H9 (cell line): Measurements from ENCODE around the gene TMEM254. TPM values are rescaled to one million over a fixed set of nuclear protein-coding genes. Genes with fewer than 3 reads are reported as not detected.
"Not testable (repeated sequence)": the region's sequence is repeated elsewhere in the genome, so short reads cannot be mapped to it uniquely, and the experiment has no call there.

Experiments used
- DNase-seq: peaks from one replicate; pipeline ENCODE4 v3.0.0-alpha.2; 2017
- H2AFZ ChIP-seq: one replicate; pipeline ENCODE4 v1.6.1; 2013; ENCODE audit warnings: mild to moderate bottlenecking, low read length, control low read depth, moderate library complexity
- H2AK5ac ChIP-seq: 2 replicates; pipeline ENCODE4 v1.6.1; 2013; ENCODE audit warnings: low read length, control low read depth, mixed read lengths; ENCODE audit not compliant: insufficient read length
- H2BK120ac ChIP-seq: one replicate; pipeline ENCODE4 v1.6.1; 2013; ENCODE audit warnings: low read depth, mild to moderate bottlenecking, low read length, control low read depth, inconsistent platforms; ENCODE audit not compliant: poor library complexity, severe bottlenecking
- H2BK12ac ChIP-seq: 2 replicates; pipeline ENCODE4 v1.6.1; 2013; ENCODE audit warnings: low read length, control low read depth, mixed read lengths, low read depth; ENCODE audit not compliant: insufficient read length
- H2BK15ac ChIP-seq: 2 replicates; pipeline ENCODE4 v1.6.1; 2013; ENCODE audit warnings: low read depth, low read length, control low read depth
- H2BK20ac ChIP-seq: one replicate; pipeline ENCODE4 v1.6.1; 2013; ENCODE audit warnings: low read depth, mild to moderate bottlenecking, low read length, control low read depth, inconsistent platforms; ENCODE audit not compliant: poor library complexity, severe bottlenecking
- H2BK5ac ChIP-seq: 2 replicates; pipeline ENCODE4 v1.6.1; 2013; ENCODE audit warnings: low read length, control low read depth, mixed read lengths; ENCODE audit not compliant: insufficient read length
- H3K14ac ChIP-seq: 2 replicates; pipeline ENCODE4 v1.6.1; 2013; ENCODE audit warnings: low read length, control low read depth; ENCODE audit not compliant: insufficient read depth
- H3K18ac ChIP-seq: 2 replicates; pipeline ENCODE4 v1.6.1; 2013; ENCODE audit warnings: low read depth, mild to moderate bottlenecking, mixed read lengths, low read length, control low read depth; ENCODE audit not compliant: insufficient read length
- H3K23ac ChIP-seq: 2 replicates; pipeline ENCODE4 v1.6.1; 2013; ENCODE audit warnings: low read length, control low read depth, mixed read lengths, low read depth; ENCODE audit not compliant: insufficient read length
- H3K23me2 ChIP-seq: 2 replicates; pipeline ENCODE4 v1.6.1; 2013; ENCODE audit warnings: low read depth, mild to moderate bottlenecking, mixed read lengths, low read length, control low read depth; ENCODE audit not compliant: insufficient read length, poor library complexity, severe bottlenecking
- H3K27ac ChIP-seq: 2 replicates; pipeline ENCODE4 v1.5.1; 2013; ENCODE audit warnings: low read length, control low read depth, mixed read lengths, low read depth; ENCODE audit not compliant: insufficient read length
- H3K27me3 ChIP-seq: 2 replicates; pipeline ENCODE4 v1.6.1; 2013; ENCODE audit warnings: low read length, control low read depth, inconsistent platforms; ENCODE audit not compliant: insufficient read depth
- H3K4ac ChIP-seq: 2 replicates; pipeline ENCODE4 v1.6.1; 2013; ENCODE audit warnings: low read depth, mild to moderate bottlenecking, control low read depth, inconsistent platforms, low read length, moderate library complexity
- H3K4me1 ChIP-seq: 2 replicates; pipeline ENCODE4 v1.6.1; 2013; ENCODE audit warnings: low read length, control low read depth, inconsistent platforms; ENCODE audit not compliant: insufficient read depth
- H3K4me2 ChIP-seq: 2 replicates; pipeline ENCODE4 v1.6.1; 2013; ENCODE audit warnings: low read length, control low read depth, mixed read lengths; ENCODE audit not compliant: insufficient read length, insufficient read depth
- H3K56ac ChIP-seq: 2 replicates; pipeline ENCODE4 v1.6.1; 2013; ENCODE audit warnings: low read depth, mild to moderate bottlenecking, mixed read lengths, low read length, control low read depth; ENCODE audit not compliant: insufficient read length
- H3K79me1 ChIP-seq: 2 replicates; pipeline ENCODE4 v1.6.1; 2013; ENCODE audit warnings: low read depth, mild to moderate bottlenecking, moderate library complexity, low read length, control low read depth, inconsistent platforms; ENCODE audit not compliant: insufficient read depth, poor library complexity, severe bottlenecking
- H3K79me2 ChIP-seq: 2 replicates; pipeline ENCODE4 v1.6.1; 2013; ENCODE audit warnings: low read length, control low read depth, inconsistent platforms; ENCODE audit not compliant: insufficient read depth
- H3K9ac ChIP-seq: 2 replicates; pipeline ENCODE4 v1.6.1; 2013; ENCODE audit warnings: low read length, control low read depth, mixed read lengths; ENCODE audit not compliant: insufficient read length; ENCODE audit errors: extremely low read depth
- H3K9me3 ChIP-seq: one replicate; pipeline ENCODE4 v1.6.1; 2013; ENCODE audit warnings: low read depth, low read length, inconsistent platforms; ENCODE audit not compliant: control insufficient read depth
- H3T11ph ChIP-seq: one replicate; pipeline ENCODE4 v1.6.1; 2013; ENCODE audit warnings: mild to moderate bottlenecking, low read length, control low read depth, inconsistent platforms
- H4K20me1 ChIP-seq: one replicate; pipeline ENCODE4 v1.6.1; 2013; ENCODE audit not compliant: control insufficient read depth, insufficient read length, insufficient read depth
- H4K5ac ChIP-seq: 2 replicates; pipeline ENCODE4 v1.6.1; 2013; ENCODE audit warnings: low read depth, mild to moderate bottlenecking, mixed read lengths, low read length, control low read depth; ENCODE audit not compliant: insufficient read length
- H4K8ac ChIP-seq: replicated peaks from 2 replicates; pipeline ENCODE4 v1.6.1; 2013; ENCODE audit warnings: low read length, control low read depth, mixed read lengths, low read depth; ENCODE audit not compliant: insufficient read length
- H4K91ac ChIP-seq: 2 replicates; pipeline ENCODE4 v1.6.1; 2013; ENCODE audit warnings: low read depth, mild to moderate bottlenecking, moderate library complexity, mixed read lengths, low read length, control low read depth; ENCODE audit not compliant: insufficient read length
- H3K27ac Mint-ChIP-seq, 3 experiments: 2 replicates in 2 of 3; 3 replicates in 1 of 3; pipeline ENCODE4 v1.8.0; 2020 to 2021; ENCODE audit warnings: mixed read lengths in 3 of 3, mild to moderate bottlenecking in 1 of 3, moderate library complexity in 1 of 3
- H3K27me3 Mint-ChIP-seq: 2 replicates; pipeline ENCODE4 v1.8.0; 2021; ENCODE audit warnings: low read depth, mild to moderate bottlenecking, moderate library complexity, mixed read lengths
- H3K36me3 Mint-ChIP-seq, 3 experiments: 2 replicates in 2 of 3; 3 replicates in 1 of 3; pipeline ENCODE4 v1.8.0; 2020 to 2021; ENCODE audit warnings: low read depth in 3 of 3, mixed read lengths in 3 of 3; ENCODE audit not compliant: insufficient read depth in 1 of 3
- H3K4me1 Mint-ChIP-seq, 2 experiments: 2 replicates each; pipeline ENCODE4 v1.8.0; 2020; ENCODE audit warnings: mixed read lengths in 2 of 2
- H3K4me3 Mint-ChIP-seq, 2 experiments: 2 replicates in 1 of 2; 3 replicates in 1 of 2; pipeline ENCODE4 v1.8.0; 2020 to 2021; ENCODE audit warnings: mild to moderate bottlenecking in 2 of 2, mixed read lengths in 2 of 2, moderate library complexity in 1 of 2
- H3K9me3 Mint-ChIP-seq, 2 experiments: 2 replicates in 1 of 2; 3 replicates in 1 of 2; pipeline ENCODE4 v1.8.0; 2020; ENCODE audit warnings: mild to moderate bottlenecking in 2 of 2, mixed read lengths in 2 of 2, moderate library complexity in 1 of 2
- WGBS: extraction: QIAGEN DNeasy Blood & Tissue Kit; methylation state at CpG from one replicate; pipeline ENCODE4 v1.1.7; 2013; ENCODE audit warnings: missing lambda C conversion rate, low lambda C conversion rate, mixed read lengths; ENCODE audit not compliant: insufficient read length; ENCODE audit errors: extremely low coverage; 5-methylcytosine and 5-hydroxymethylcytosine counted together
- total RNA-seq: library from RNA; stranded (reverse); gene quantifications from 2 replicates; pipeline ENCODE4 v1.2.1, GENCODE V29; 2021
- TF ChIP-seq, protein P1 (sequence below): fragments of 200-600 bp; sonication (generic); conservative IDR thresholded peaks from 3 replicates; pipeline ENCODE4 v1.8.0; 2021; ENCODE audit warnings: antibody characterized with exemption, mild to moderate bottlenecking

The TMEM254 gene
- total RNA-seq, 1 experiment from 2014 or later: 20.3 TPM

DNA sequence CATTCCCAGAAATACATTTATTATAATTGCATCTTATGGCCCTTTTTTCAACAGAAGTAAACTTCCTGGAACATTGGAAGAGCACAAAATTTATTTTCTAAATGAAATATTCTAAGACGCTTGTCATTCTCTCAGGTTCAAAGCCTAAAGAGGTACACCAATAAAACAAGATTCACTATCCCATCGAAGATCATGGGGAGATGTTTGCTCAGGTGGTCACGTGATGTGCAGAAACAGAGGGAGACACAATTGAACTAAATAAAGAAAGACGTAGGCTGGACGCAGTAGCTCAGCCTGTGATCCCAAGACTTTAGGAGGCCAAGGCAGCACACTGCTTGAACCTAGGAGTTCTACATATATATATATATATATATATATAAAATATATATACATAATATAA is 46.0 kb upstream of the TMEM254 start:
- Histone ChIP-seq H3K27me3 (no peaks in the 10 kb centered on the region), H3K9ac (no peak overlapping the region), H3K23ac (no peak overlapping the region), H3K4ac (no peak overlapping the region), H2BK20ac (no peak overlapping the region), H2BK15ac (no peak overlapping the region), H2AFZ (no peak overlapping the region), H2AK5ac (no peak overlapping the region), H4K91ac (no peak overlapping the region), H2BK12ac (no peak overlapping the region), H3K4me1 (no peaks in the 10 kb centered on the region), H4K8ac (no peak overlapping the region), H3K56ac (no peak overlapping the region), H3T11ph (no peak overlapping the region), H2BK5ac (no peak overlapping the region), H3K79me1 (no peaks in the 10 kb centered on the region), H3K79me2 (no peaks in the 10 kb centered on the region), H3K14ac (no peak overlapping the region), H3K4me2 (no peak overlapping the region), H3K23me2 (no peaks in the 10 kb centered on the region), H2BK120ac (no peak overlapping the region), H3K9me3 (no peaks in the 10 kb centered on the region), H3K27ac (no peak overlapping the region), H4K20me1 (no peaks in the 10 kb centered on the region), H4K5ac (no peak overlapping the region), H3K18ac (no peak overlapping the region)
- no peaks in the 10 kb centered on the region; a peak in 2 of 5 replicates for H3K9me3 Mint-ChIP-seq
- H3K4me1 Mint-ChIP-seq: peaks cover 7 to 13% of the 10 kb centered on the region in 2 experiments
- no peak overlapping the region for H3K4me3 Mint-ChIP-seq
- no peak for DNase-seq
- no peaks in the 10 kb centered on the region; a peak in 2 of 7 replicates for H3K36me3 Mint-ChIP-seq
- TF ChIP-seq, protein P1, sequence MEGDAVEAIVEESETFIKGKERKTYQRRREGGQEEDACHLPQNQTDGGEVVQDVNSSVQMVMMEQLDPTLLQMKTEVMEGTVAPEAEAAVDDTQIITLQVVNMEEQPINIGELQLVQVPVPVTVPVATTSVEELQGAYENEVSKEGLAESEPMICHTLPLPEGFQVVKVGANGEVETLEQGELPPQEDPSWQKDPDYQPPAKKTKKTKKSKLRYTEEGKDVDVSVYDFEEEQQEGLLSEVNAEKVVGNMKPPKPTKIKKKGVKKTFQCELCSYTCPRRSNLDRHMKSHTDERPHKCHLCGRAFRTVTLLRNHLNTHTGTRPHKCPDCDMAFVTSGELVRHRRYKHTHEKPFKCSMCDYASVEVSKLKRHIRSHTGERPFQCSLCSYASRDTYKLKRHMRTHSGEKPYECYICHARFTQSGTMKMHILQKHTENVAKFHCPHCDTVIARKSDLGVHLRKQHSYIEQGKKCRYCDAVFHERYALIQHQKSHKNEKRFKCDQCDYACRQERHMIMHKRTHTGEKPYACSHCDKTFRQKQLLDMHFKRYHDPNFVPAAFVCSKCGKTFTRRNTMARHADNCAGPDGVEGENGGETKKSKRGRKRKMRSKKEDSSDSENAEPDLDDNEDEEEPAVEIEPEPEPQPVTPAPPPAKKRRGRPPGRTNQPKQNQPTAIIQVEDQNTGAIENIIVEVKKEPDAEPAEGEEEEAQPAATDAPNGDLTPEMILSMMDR: no peak
- H3K27ac Mint-ChIP-seq: no peak overlapping the region
- WGBS: no CpG with 5 or more reads among the region's 5 CpGs
- H3K27me3 Mint-ChIP-seq: peaks cover 5% of the 10 kb centered on the region

DNA sequence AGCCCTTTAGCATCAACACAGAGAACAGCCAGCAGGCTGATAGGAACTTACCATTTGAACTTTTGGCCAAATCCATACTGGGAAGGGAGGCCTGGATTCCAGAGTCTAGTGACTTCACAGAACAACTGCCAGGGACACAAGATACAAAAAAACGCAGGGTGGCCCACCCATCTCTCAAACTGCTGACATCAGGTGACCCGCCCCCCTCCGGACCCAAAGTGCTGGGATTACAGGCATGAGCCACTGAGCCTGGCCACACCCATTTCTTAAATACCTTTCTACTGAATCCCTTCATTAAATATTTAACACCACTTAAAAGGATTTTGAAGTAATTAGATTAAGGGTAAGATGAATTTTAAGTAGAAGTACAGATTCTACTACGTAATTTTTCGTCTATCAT is 43.7 kb upstream of the TMEM254 start:
- H3K9ac ChIP-seq, H3K4me3 Mint-ChIP-seq, H3K36me3 Mint-ChIP-seq, H3K23me2 ChIP-seq, H3K27ac Mint-ChIP-seq, H3K9me3 ChIP-seq, H3K79me1 ChIP-seq, H3K4ac ChIP-seq, H3K9me3 Mint-ChIP-seq, H4K5ac ChIP-seq, H2BK5ac ChIP-seq, H4K91ac ChIP-seq, H3K4me1 ChIP-seq, H3K18ac ChIP-seq, H3K27me3 ChIP-seq, H2AK5ac ChIP-seq, H4K8ac ChIP-seq, H3K14ac ChIP-seq, H3K4me2 ChIP-seq, H3K79me2 ChIP-seq, H2BK12ac ChIP-seq, H4K20me1 ChIP-seq, H3K27ac ChIP-seq, H3K23ac ChIP-seq, H2BK120ac ChIP-seq, H2AFZ ChIP-seq, H3T11ph ChIP-seq, H3K27me3 Mint-ChIP-seq, H2BK20ac ChIP-seq, H3K56ac ChIP-seq, H2BK15ac ChIP-seq, H3K4me1 Mint-ChIP-seq: not testable (repeated sequence)
- peak; percentile 38 for DNase-seq
- no CpG with 5 or more reads among the region's 5 CpGs for WGBS
